Airway epithelial cell (primary cell): Measurements from ENCODE around the gene FXN. TPM values are rescaled to one million over a fixed set of nuclear protein-coding genes. Genes with fewer than 3 reads are reported as not detected.

Experiments used
- total RNA-seq: library from RNA; depleted of rRNA; stranded (reverse); fragments of >200 nt; gene quantifications from 2 replicates; pipeline ENCODE4 v1.2.3, GENCODE V29; 2015

The FXN gene
- 10.5 and 13.9 TPM in 2 replicates for total RNA-seq

GRCh38 chr9:69035438-69036308, at the start of gene FXN:
Gene FXN (plus strand): TSS chr9:69035752. CDS start chr9:69035783, 31 bp downstream.

GRCh38 chr9:69014013-69014412, 21.5 kb upstream of the FXN start, which contains the start of gene PRKACG:
Gene PRKACG (minus strand): TSS chr9:69014113. CDS start chr9:69014092, 21 bp downstream.

Other genes with a start within 250 kb of the FXN start
- not detected in 2 replicates for gene PRKACG, start 21.6 kb upstream of the FXN start, total RNA-seq
- gene TJP2, start 138.5 kb downstream of the FXN start, total RNA-seq, result 87.5 and 108 TPM in 2 replicates